Umbilical cord (tissue), 2 donors: Measurements from ENCODE around the gene PCGF3. TPM values are rescaled to one million over a fixed set of nuclear protein-coding genes. Genes with fewer than 3 reads are reported as not detected.
"Not testable (repeated sequence)": the region's sequence is repeated elsewhere in the genome, so short reads cannot be mapped to it uniquely, and the experiment has no call there.

ENCODE experiments used
- DNase-seq: peaks from one replicate; pipeline ENCODE4 v3.0.0-alpha.2; 2015; ENCODE audit warnings: low spot score
- total RNA-seq: library from RNA; depleted of rRNA; stranded (reverse); fragments of >200 nt; gene quantifications from one replicate; pipeline ENCODE4 v1.2.3, GENCODE V29; 2014; ENCODE audit warnings: low replicate concordance; ENCODE audit not compliant: insufficient read depth

Gene PCGF3
- total RNA-seq, 1 donor from 2014 or later: 48.4 TPM

GRCh38 chr4:794900-795725 is 89.5 kb downstream of the PCGF3 start:
- no peak for DNase-seq

DNA sequence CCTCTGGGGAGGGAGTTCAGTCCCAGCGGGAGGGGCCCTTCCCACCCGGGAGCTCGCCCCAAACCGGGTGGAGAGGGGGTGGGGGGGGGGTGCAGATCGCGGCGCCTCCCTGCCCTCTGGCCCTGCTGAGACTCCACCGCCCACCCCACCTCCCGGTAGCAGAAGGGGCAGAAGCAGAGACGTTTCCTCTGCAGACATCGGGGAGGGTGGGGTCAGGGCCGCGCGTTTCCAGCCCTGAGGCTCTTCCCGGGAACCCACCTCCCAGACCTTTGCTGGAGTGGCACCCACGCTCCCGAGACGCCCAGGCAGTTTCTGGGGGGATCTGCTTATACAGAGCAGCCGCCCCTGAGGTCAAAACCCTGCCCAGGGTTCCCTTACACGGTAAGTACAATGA is 90.1 kb downstream of the PCGF3 start:
- no peak for DNase-seq

DNA sequence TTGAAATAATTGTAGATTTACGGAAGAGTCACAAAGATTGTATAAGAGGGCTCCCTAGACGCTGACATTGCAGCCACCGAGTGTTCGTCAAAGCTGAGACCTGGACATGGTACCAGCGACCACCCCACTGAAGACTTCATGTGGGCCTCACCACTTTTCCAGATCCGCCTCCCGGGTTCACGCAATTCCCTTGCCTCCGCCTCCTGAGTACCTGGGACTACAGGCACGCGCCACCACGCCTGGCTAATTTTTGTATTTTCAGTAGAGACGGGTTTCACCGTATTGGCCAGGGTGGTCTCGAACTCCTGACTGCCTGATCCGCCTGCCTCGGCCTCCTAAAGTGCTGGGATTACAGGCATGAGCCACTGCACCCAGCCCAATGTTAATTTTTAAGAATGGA is 90.6 kb downstream of the PCGF3 start:
- no peak for DNase-seq

- no peak for DNase-seq
These were observed 91.4 kb downstream of the PCGF3 start for GRCh38 chr4:797066-797465.

- no peak for DNase-seq
These were observed 95.9 kb downstream of the PCGF3 start for GRCh38 chr4:801436-802124.

- no peak for DNase-seq
These were observed 98.3 kb downstream of the PCGF3 start for GRCh38 chr4:803884-804283.

DNA sequence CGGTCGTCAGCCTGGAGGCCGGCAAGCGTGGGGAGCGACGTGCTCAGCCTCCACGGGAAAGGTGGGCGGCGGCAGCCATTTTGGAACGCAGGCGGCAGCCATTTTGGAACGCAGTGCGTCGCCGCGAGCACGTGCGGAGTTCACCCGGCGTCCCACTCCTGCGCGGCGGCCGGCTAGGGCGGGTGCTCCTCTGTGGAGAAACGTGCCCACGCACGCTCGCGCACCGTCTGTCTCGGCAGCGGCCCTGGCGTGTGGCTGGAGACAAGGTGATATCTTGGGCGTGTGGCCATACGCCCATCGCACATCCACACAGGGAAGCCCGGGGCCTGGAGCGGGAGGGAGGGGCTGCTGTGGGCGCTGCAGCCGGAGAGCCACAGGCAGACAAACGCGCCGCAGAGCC is 99.2 kb downstream of the PCGF3 start:
- DNase-seq: no peak

GRCh38 chr4:806979-807378 is 101.3 kb downstream of the PCGF3 start:
- DNase-seq: not testable (repeated sequence)

DNA sequence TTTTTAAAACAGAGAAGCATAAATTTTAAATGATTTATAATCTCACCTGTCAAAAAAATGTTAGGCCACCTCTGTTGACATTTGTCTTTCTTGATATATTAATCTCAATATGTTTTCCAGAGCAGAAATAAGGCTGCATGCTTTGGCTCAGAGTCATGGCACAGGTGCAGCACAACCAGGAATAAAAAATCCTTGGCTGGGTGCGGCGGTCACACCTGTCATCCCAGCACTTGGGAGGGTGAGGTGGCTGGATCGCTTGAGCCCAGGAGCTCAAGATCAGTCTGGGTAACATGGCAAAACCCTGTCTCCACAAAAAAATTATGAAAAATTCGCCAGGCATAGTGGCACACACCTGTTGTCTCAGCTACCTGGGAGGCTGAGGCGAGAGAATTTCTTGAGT is 102.2 kb downstream of the PCGF3 start:
- no peak for DNase-seq

GRCh38 chr4:808860-809570 is 103.4 kb downstream of the PCGF3 start:
- no peak for DNase-seq

GRCh38 chr4:813900-814299 is 108.3 kb downstream of the PCGF3 start:
- DNase-seq: no peak

DNA sequence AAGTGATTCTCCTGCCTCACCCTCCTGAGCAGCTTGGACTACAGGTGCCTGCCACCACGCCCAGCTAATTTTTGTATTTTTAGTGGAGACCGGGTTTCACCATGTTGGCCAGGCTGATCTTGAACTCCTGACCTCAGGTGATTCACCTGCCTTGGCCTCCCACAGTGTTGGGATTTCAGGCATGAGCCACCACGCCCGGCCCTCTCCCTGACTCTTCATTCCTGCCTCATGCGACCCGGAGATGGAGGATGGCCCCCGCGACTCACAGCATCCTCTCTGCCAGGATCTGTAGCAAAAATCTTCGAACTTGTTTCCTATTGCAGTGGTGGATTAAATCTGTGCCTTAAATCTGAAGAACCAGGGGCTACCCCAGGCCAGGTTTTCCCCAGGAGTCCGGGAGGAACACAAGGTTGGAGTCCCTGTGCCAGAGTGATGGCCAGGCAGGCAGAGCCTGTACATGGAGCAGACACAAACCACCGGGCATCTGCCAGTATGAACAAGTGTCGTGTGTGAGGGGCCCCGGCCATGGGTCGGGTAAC is 108.7 kb downstream of the PCGF3 start:
- no peak for DNase-seq

DNA sequence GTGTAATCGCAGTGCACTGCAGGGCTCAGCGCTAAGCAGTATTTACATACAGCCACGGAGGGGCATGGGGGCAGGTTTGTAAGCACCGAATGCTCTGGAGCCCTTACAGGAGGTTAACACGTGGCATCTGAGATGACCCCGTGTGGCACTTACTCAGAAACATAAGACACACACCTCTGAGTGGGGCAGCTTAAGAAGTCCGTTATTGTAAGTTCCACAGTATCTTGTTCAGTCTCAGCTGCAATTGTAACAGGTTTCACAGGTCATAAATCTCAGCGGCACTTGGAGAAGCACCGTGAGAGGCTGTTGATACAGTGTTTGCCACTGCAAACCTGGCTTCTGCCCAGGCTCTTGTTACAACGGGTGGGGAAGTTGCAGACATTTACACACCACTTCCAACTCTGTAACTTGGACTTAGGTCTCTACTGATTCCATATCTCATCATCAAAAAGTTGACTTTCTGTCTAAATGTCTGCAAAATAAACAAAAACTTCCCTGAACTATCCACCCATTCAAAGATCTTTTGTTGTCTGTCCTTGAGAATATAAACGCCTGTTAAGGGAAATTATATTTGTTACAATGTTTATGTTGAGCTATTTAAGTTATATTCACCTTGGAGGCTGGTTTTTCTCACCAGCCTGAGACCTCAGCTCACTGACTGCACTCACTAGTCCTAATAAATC is 110.0 kb downstream of the PCGF3 start:
- no peak for DNase-seq

GRCh38 chr4:818106-818921 is 112.7 kb downstream of the PCGF3 start:
- DNase-seq: no peak

DNA sequence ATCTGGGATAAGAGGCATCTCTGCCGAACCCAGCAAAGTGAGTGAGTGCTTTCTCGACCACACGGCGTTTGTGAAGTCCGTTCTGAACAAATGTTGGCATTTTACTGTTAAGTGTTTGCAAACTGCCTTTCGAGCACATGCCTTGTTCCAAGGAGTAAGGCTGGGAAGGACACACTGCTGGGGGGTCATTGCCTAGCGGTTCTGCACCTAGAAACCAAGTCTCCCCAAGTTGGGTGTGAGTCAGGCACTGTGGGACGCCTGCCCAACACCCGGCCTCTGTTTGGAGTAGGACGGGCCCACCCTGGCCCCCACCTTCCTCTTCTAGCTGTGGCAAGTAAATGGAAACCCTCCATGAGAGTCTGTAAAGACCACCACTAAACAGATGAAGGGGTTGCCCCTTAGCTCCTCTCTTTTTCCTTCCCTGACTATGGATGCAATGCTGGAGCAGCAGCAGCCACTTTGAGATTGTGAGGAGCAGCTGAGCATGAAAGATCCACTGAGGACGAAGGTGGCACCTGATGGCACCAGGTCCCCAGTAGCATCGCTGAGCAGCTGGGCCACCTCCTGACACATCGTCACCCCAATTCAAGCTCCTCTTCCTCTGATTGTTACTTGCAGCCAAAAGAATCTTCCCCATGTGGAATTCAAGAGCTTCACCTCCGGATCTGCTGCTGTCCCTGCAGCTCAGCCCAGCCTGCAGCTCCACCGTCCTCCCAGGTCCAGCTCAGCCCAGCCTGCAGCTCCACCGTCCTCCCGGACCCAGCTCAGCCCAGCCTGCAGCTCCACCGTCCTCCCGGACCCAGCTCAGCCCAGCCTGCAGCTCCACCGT is 114.0 kb downstream of the PCGF3 start:
- no peak for DNase-seq

Other genes with a start within 250 kb of the PCGF3 start
- 17.3 TPM for gene ZNF721, start 206.7 kb upstream of the PCGF3 start, total RNA-seq
- gene PIGG, start 206.6 kb upstream of the PCGF3 start, total RNA-seq: 22.6 TPM
- not detected for gene TMEM271, start 129.5 kb upstream of the PCGF3 start, total RNA-seq
- 7.0 TPM for gene PDE6B, start 80.3 kb upstream of the PCGF3 start, total RNA-seq
- gene ATP5ME, start 31.6 kb upstream of the PCGF3 start, total RNA-seq: 35.2 TPM
- gene MYL5, start 31.3 kb upstream of the PCGF3 start, total RNA-seq: 10.1 TPM
- gene SLC49A3, start 16.7 kb upstream of the PCGF3 start, total RNA-seq: 3.6 TPM
- not detected for gene CPLX1, start 120.3 kb downstream of the PCGF3 start, total RNA-seq
- 51.5 TPM for gene GAK, start 226.5 kb downstream of the PCGF3 start, total RNA-seq
- gene TMEM175, start 226.6 kb downstream of the PCGF3 start, total RNA-seq: 39.7 TPM